Activated naive CD4-positive, alpha-beta T cell treated with Interleukin-2 at 50 U/mL for 16 hours (primary cell): Measurements from ENCODE around the gene URI1.
A peak's percentile ranks its signal among the peaks of the same experiment; 100 is the strongest.
"Not testable (repeated sequence)": the region's sequence is repeated elsewhere in the genome, so short reads cannot be mapped to it uniquely, and the experiment has no call there.

ENCODE experiments used
- DNase-seq: peaks from one replicate; pipeline ENCODE4 v3.0.0-alpha.2; 2020

URI1 gene

GRCh38 chr19:29941828-29942403 lies at the start of gene URI1:
Gene URI1, plus strand, starts transcription at chr19:29942239. Its CDS starts 309 bp downstream, at chr19:29942548.
- DNase-seq: peak; percentile 94

GRCh38 chr19:29893606-29894284 lies 48.3 kb upstream of the URI1 start:
- DNase-seq: no peak

GRCh38 chr19:29896802-29897201 lies 45.2 kb upstream of the URI1 start:
- no peak for DNase-seq

GRCh38 chr19:29897466-29897865 lies 44.6 kb upstream of the URI1 start:
- no peak for DNase-seq

- no peak for DNase-seq
These were observed 38.0 kb upstream of the URI1 start for GRCh38 chr19:29904017-29904416.

- DNase-seq: no peak
These were observed 32.8 kb upstream of the URI1 start for GRCh38 chr19:29908963-29909944.

- DNase-seq: no peak
These were observed 27.1 kb upstream of the URI1 start for GRCh38 chr19:29914933-29915332.

GRCh38 chr19:29915832-29916231 lies 26.2 kb upstream of the URI1 start:
- DNase-seq: not testable (repeated sequence)

- no peak for DNase-seq
These were observed 24.1 kb upstream of the URI1 start for GRCh38 chr19:29917911-29918310.

- DNase-seq: no peak
These were observed 23.1 kb upstream of the URI1 start for GRCh38 chr19:29918891-29919290.

GRCh38 chr19:29922972-29923371 lies 19.1 kb upstream of the URI1 start:
- DNase-seq: no peak

- no peak for DNase-seq
These were observed 18.4 kb upstream of the URI1 start for GRCh38 chr19:29923653-29924052.

- no peak for DNase-seq
These were observed 16.0 kb upstream of the URI1 start for GRCh38 chr19:29926031-29926430.

- DNase-seq: no peak
These were observed 15.2 kb upstream of the URI1 start for GRCh38 chr19:29926801-29927200.

GRCh38 chr19:29927944-29928625 lies 14.0 kb upstream of the URI1 start:
- no peak for DNase-seq

GRCh38 chr19:29928831-29929230 lies 13.2 kb upstream of the URI1 start:
- no peak for DNase-seq

GRCh38 chr19:29934257-29934656 lies 7.8 kb upstream of the URI1 start:
- DNase-seq: no peak

- DNase-seq: no peak
These were observed 7.3 kb upstream of the URI1 start for GRCh38 chr19:29934781-29935180.

GRCh38 chr19:29936409-29936808 lies 5.6 kb upstream of the URI1 start:
- no peak for DNase-seq

- no peak for DNase-seq
These were observed 2.4 kb upstream of the URI1 start for GRCh38 chr19:29939628-29940027.

GRCh38 chr19:29940971-29941585 lies 961 bp upstream of the URI1 start:
- no peak for DNase-seq

- DNase-seq: peak; percentile 75
These were observed 594 bp downstream of the URI1 start for GRCh38 chr19:29942404-29943261.
